ENCODE data around the gene CAMK1D. TPM values are rescaled to one million over a fixed set of nuclear protein-coding genes. Genes with fewer than 3 reads are reported as not detected.
A peak's percentile ranks its signal among the peaks of the same experiment; 100 is the strongest.

The CAMK1D gene
- total RNA-seq, 2 experiments from 2014 or later: 28.8 to 35.3 TPM

DNA sequence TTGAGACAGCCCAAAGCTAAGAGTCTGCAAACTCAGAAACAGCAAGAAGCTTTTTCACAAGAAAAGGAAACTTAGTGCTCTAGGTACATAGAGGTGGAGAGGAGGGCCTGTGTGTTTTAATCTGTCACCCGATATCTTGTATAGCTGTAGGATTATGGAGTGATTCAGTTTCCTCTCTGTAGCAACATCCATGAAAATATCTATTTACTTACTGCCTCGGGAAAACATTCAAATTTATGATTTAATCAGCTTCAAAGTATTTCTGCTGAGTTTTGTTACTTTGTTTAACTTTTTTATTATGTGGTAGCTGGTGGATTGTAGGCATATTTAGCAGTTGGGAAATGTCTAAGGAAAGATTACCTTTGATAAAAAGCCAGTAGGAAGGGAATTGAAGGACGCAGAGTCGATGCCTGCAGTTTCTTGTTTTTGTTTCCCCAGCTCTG is 360.2 kb downstream of the CAMK1D start:
- H3K4me1 ChIP-seq (ENCODE audit: insufficient read depth, low read length): no peaks in the 10 kb centered on the region
- H3K4me3 ChIP-seq (ENCODE audit: low read length): no peak overlapping the region
- H3K9me3 ChIP-seq (ENCODE audit: control insufficient read depth in 1 of 2, insufficient read depth in 1 of 2, low read length in 2 of 2): no peaks in the 10 kb centered on the region
- no peaks in the 10 kb centered on the region for H3K27me3 Mint-ChIP-seq
- DNase-seq (no peak), ATAC-seq (ENCODE audit: poor library complexity) (no peak)
- ChIA-PET POLR2A (no interaction called here), CTCF (interaction anchor here (1.6 to 2.5 kb wide), 3 partner anchors 53 to 495 kb away, joined by 4 to 14 read pairs (median 11); no protein-coding TSS in a partner anchor)
- no peaks in the 10 kb centered on the region for H3K9me3 Mint-ChIP-seq
- no peak overlapping the region for H3K4me3 Mint-ChIP-seq
- no peak overlapping the region for H3K27ac ChIP-seq (ENCODE audit: low read depth in 1 of 2, low read length in 2 of 2)
- H3K27ac Mint-ChIP-seq: no peak overlapping the region
- H3K4me1 Mint-ChIP-seq (ENCODE audit: low read depth): peaks cover 9% of the 10 kb centered on the region
- no peaks in the 10 kb centered on the region for H3K27me3 ChIP-seq (ENCODE audit: control insufficient read depth in 1 of 2, insufficient read depth in 2 of 2, low read length in 2 of 2)
- no peaks in the 10 kb centered on the region for H3K36me3 ChIP-seq (ENCODE audit: insufficient read depth, low read length)
- intact Hi-C loops (cut with DNase I, micrococcal nuclease): no loop called here
- no peaks in the 10 kb centered on the region for H3K36me3 Mint-ChIP-seq (ENCODE audit: low read depth)
- no peak for TF ChIP-seq CTCF (IDR thresholded peaks at IDR 0.05)

DNA sequence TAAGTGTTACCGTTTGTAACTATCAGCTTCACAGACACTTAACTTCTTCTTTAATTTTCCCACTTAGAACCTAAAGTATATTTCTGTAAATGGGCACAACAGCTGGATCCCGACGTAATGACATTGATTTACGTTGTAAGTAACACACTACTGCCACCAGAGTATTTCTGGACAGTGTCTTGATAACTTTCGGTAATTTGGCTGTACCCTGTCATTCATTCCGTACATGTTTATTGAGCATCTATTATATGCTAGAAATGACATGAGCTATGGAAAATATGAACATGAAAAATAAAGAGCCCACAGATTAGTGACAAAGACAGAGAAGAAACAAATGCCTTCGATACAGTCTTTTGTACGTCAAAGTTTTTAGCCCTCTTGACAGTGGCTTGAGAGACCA is 360.8 kb downstream of the CAMK1D start:
- intact Hi-C loops (cut with DNase I, micrococcal nuclease): loop anchor here in 1 of 2 experiments (2.0 to 5.0 kb wide), 2 partner anchors 53 to 498 kb away; no protein-coding TSS in a partner anchor
- no peaks in the 10 kb centered on the region for H3K4me1 ChIP-seq (ENCODE audit: insufficient read depth, low read length)
- CTCF ChIA-PET: interaction anchor here (1.6 to 2.5 kb wide), 3 partner anchors 54 to 496 kb away, joined by 4 to 14 read pairs (median 11); no protein-coding TSS in a partner anchor
- peaks cover 14% of the 10 kb centered on the region for H3K4me1 Mint-ChIP-seq (ENCODE audit: low read depth)
- DNase-seq (no peak), ATAC-seq (ENCODE audit: poor library complexity) (no peak)
- no peak overlapping the region for H3K4me3 Mint-ChIP-seq
- POLR2A ChIA-PET: no interaction called here
- H3K9me3 Mint-ChIP-seq: no peaks in the 10 kb centered on the region
- H3K9me3 ChIP-seq (ENCODE audit: control insufficient read depth in 1 of 2, insufficient read depth in 1 of 2, low read length in 2 of 2): no peaks in the 10 kb centered on the region
- no peaks in the 10 kb centered on the region for H3K36me3 Mint-ChIP-seq (ENCODE audit: low read depth)
- no peaks in the 10 kb centered on the region for H3K27me3 ChIP-seq (ENCODE audit: control insufficient read depth in 1 of 2, insufficient read depth in 2 of 2, low read length in 2 of 2)
- H3K27ac Mint-ChIP-seq: no peak overlapping the region
- no peaks in the 10 kb centered on the region for H3K27me3 Mint-ChIP-seq
- no peak for TF ChIP-seq CTCF (IDR thresholded peaks at IDR 0.05)
- no peak overlapping the region for H3K4me3 ChIP-seq (ENCODE audit: low read length)
- H3K27ac ChIP-seq (ENCODE audit: low read depth in 1 of 2, low read length in 2 of 2): no peak overlapping the region
- H3K36me3 ChIP-seq (ENCODE audit: insufficient read depth, low read length): no peaks in the 10 kb centered on the region

DNA sequence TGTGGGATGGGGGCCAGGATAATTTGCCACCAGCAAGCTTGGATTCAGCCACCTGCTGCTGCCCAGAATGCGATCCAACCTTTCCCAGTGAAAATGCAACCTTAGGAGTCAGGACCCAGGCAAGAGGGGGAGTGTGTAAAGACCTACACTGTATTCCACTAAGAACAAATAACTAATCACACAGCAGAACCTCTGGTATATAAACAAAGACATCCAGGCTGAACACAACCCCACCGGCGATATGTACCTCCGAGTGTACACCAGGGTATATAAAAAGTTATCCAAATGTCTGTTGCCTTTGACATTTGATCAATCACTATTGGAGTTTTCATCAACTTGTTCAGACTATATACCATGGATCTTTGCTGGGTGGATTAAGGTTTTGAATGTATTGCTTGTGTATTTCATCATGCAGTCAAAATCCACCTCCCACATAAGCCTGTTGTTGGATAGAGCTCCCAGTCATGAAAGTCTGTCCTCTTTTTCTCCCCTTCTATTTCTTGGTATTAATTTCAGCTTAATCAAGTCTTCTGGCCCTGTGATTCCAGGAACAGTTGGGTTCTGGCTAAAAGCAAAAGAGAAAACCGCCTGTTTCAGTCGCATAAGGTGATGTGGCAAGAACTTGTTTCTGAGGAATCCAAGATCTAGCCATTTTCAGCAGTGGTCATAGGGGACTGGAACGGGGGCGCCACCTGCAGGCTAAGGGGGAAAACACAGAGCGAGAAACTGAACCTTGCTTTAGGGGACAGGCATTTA is 361.4 kb downstream of the CAMK1D start:
- peak; percentile 50 to 83 (median 68) for DNase-seq
- no peak overlapping the region for H3K27ac Mint-ChIP-seq
- peak; percentile 96 for TF ChIP-seq CTCF (IDR thresholded peaks at IDR 0.05)
- CTCF ChIA-PET: interaction anchor here (1.0 to 2.5 kb wide), 4 partner anchors 54 to 496 kb away, joined by 4 to 14 read pairs (median 8); no protein-coding TSS in a partner anchor
- peak; percentile 92 for ATAC-seq (ENCODE audit: poor library complexity)
- intact Hi-C loops (cut with DNase I, micrococcal nuclease): loop anchor here (1.0 to 5.0 kb wide), 5 partner anchors 54 to 498 kb away; no protein-coding TSS in a partner anchor
- Histone ChIP-seq H3K27ac (ENCODE audit: low read depth in 1 of 2, low read length in 2 of 2) (no peak overlapping the region), H3K27me3 (ENCODE audit: control insufficient read depth in 1 of 2, insufficient read depth in 2 of 2, low read length in 2 of 2) (no peaks in the 10 kb centered on the region), H3K4me1 (ENCODE audit: insufficient read depth, low read length) (no peaks in the 10 kb centered on the region), H3K36me3 (ENCODE audit: insufficient read depth, low read length) (no peaks in the 10 kb centered on the region), H3K9me3 (ENCODE audit: control insufficient read depth in 1 of 2, insufficient read depth in 1 of 2, low read length in 2 of 2) (no peaks in the 10 kb centered on the region), H3K4me3 (ENCODE audit: low read length) (no peak overlapping the region)
- no peaks in the 10 kb centered on the region for H3K9me3 Mint-ChIP-seq
- peaks cover 14% of the 10 kb centered on the region for H3K4me1 Mint-ChIP-seq (ENCODE audit: low read depth)
- no peak overlapping the region for H3K4me3 Mint-ChIP-seq
- no peaks in the 10 kb centered on the region for H3K27me3 Mint-ChIP-seq
- H3K36me3 Mint-ChIP-seq (ENCODE audit: low read depth): no peaks in the 10 kb centered on the region
- POLR2A ChIA-PET: no interaction called here

Data from CD4-positive, alpha-beta T cell (primary cell).